Loucy (cell line): ENCODE data around the gene KLF2.
"Not testable (repeated sequence)": the region's sequence is repeated elsewhere in the genome, so short reads cannot be mapped to it uniquely, and the experiment has no call there.

Source experiments
- H2AFZ ChIP-seq: fragments of 200-600 bp; sonication (generic); 2 replicates; pipeline ENCODE4 v1.6.0; 2016; ENCODE audit warnings: antibody characterized with exemption, mild to moderate bottlenecking, low read length, moderate library complexity
- H3F3A ChIP-seq: fragments of 200-600 bp; 2 replicates; pipeline ENCODE4 v1.6.0; 2016; ENCODE audit warnings: antibody characterized with exemption, low read depth, mild to moderate bottlenecking
- H3K27me3 ChIP-seq: fragments of 200-600 bp; sonication (generic); 2 replicates; pipeline ENCODE4 v1.6.1; 2014; ENCODE audit warnings: low read length, mild to moderate bottlenecking; ENCODE audit not compliant: insufficient read depth, poor library complexity, severe bottlenecking
- H3K36me3 ChIP-seq: fragments of 200-600 bp; sonication (generic); 2 replicates; pipeline ENCODE4 v1.6.1; 2016; ENCODE audit warnings: low read length; ENCODE audit not compliant: insufficient read depth
- H3K4me1 ChIP-seq: fragments of 200-600 bp; sonication (generic); 2 replicates; pipeline ENCODE4 v1.5.1; 2014; ENCODE audit warnings: low read length, mild to moderate bottlenecking; ENCODE audit not compliant: insufficient read depth, poor library complexity, severe bottlenecking
- H3K4me2 ChIP-seq: fragments of 200-600 bp; sonication (generic); 2 replicates; pipeline ENCODE4 v1.6.0; 2014; ENCODE audit warnings: antibody characterized with exemption, low read length, low read depth, mild to moderate bottlenecking; ENCODE audit not compliant: poor library complexity, severe bottlenecking
- H3K4me3 ChIP-seq: fragments of 200-600 bp; sonication (generic); 2 replicates; pipeline ENCODE4 v1.5.1; 2014; ENCODE audit warnings: low read length, mild to moderate bottlenecking, mixed read lengths; ENCODE audit not compliant: poor library complexity, severe bottlenecking
- H3K79me2 ChIP-seq: fragments of 200-600 bp; sonication (generic); 2 replicates; pipeline ENCODE4 v1.6.1; 2014; ENCODE audit warnings: low read length; ENCODE audit not compliant: insufficient read depth
- H3K9ac ChIP-seq: fragments of 200-600 bp; sonication (generic); 2 replicates; pipeline ENCODE4 v1.6.0; 2014; ENCODE audit warnings: mild to moderate bottlenecking, low read depth, low read length, moderate library complexity; ENCODE audit not compliant: poor library complexity, severe bottlenecking
- H3K9me2 ChIP-seq: fragments of 200-600 bp; sonication (generic); replicated peaks from 2 replicates; pipeline ENCODE4 v1.6.1; 2016; ENCODE audit warnings: low read depth, low read length, mixed read lengths
- H3K9me3 ChIP-seq: fragments of 200-600 bp; sonication (generic); 2 replicates; pipeline ENCODE4 v1.6.1; 2014; ENCODE audit warnings: mild to moderate bottlenecking, antibody characterized with exemption, low read length, low read depth; ENCODE audit not compliant: insufficient read depth
- H4K20me1 ChIP-seq: fragments of 200-600 bp; sonication (generic); 2 replicates; pipeline ENCODE4 v1.6.0; 2014; ENCODE audit warnings: antibody characterized with exemption, low read length, mild to moderate bottlenecking; ENCODE audit not compliant: insufficient read depth, poor library complexity, severe bottlenecking
- CTCF ChIP-seq: fragments of 200-600 bp; sonication (generic); conservative IDR thresholded peaks from 2 replicates; pipeline ENCODE4 v1.5.1; 2014; ENCODE audit warnings: mild to moderate bottlenecking, antibody characterized with exemption, low read length
- EZH2phosphoT487 ChIP-seq: fragments of 200-600 bp; IDR thresholded peaks from 2 replicates; pipeline ENCODE4 v1.6.1; 2018; ENCODE audit warnings: antibody characterized with exemption, mild to moderate bottlenecking, moderate library complexity, borderline replicate concordance

The KLF2 gene

DNA sequence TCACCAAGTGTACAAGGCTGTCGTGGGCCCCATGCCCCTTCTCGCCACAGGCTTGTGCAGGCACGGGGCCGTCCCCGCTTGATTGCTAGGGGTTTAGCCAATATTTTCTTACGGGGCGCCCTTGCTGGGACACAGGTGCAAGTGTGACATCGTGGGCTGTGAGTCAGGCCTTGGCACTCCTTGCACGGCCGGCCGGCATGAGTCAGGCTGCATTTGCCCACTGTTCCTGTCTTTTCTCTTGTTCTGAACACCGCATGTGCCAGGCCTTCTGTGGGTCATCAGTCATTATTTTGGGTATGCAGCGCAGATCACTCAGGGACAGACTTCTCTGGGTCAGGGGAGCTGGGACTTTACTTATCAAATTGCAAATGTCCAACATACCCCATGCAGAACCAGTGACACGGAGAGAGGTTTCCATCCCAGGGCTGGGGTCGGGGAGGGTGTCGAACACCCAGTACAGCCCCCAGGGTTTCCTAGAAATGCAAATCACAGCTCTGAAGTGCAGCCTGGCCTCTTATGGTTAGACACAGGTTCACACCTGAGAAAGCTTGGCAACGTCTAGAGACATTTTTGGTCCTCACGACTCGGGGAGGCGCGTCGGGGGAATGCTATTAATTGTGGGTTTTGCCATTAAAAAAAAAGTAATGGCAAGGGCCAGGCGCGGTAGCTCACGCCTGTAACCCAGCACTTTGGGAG is 22.5 kb upstream of the KLF2 start:
- Histone ChIP-seq H3K9me2 (no peaks in the 10 kb centered on the region), H3K9me3 (no peaks in the 10 kb centered on the region), H3K36me3 (no peaks in the 10 kb centered on the region), H3F3A (no peaks in the 10 kb centered on the region), H3K4me2 (no peak overlapping the region), H3K9ac (no peak overlapping the region), H3K79me2 (no peaks in the 10 kb centered on the region), H3K4me3 (no peak overlapping the region), H4K20me1 (no peaks in the 10 kb centered on the region), H3K27me3 (no peaks in the 10 kb centered on the region), H3K4me1 (no peaks in the 10 kb centered on the region), H2AFZ (no peak overlapping the region)
- TF ChIP-seq EZH2phosphoT487 (no peak), CTCF (no peak)

DNA sequence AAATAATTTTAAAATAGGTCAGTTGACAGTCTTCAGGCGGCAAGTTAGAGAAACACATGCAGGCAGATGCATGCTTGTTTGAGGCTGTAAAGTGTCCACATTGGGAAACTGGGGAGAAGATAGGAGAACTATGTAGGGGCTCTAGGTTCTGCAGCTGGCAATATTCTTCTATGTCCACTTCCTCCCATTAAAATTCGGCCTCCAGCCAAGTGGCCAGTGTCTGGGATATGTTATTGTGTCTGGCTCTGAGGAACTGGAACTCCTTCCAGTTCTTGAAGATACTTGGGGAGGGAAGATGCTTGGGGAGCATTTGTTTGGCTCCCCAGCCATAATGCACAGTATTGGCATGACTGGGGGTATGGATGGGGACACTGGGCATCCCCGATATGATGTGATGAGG is 20.9 kb upstream of the KLF2 start:
- Histone ChIP-seq H3K4me2 (no peak overlapping the region), H3K9ac (no peak overlapping the region), H2AFZ (no peak overlapping the region), H3K4me3 (no peak overlapping the region), H4K20me1 (no peaks in the 10 kb centered on the region), H3K36me3 (no peaks in the 10 kb centered on the region), H3K79me2 (no peaks in the 10 kb centered on the region), H3K4me1 (no peaks in the 10 kb centered on the region), H3K9me2 (no peaks in the 10 kb centered on the region), H3F3A (no peaks in the 10 kb centered on the region), H3K9me3 (no peaks in the 10 kb centered on the region), H3K27me3 (no peaks in the 10 kb centered on the region)
- TF ChIP-seq CTCF = no peak
- no peak for TF ChIP-seq EZH2phosphoT487

- H3K9ac ChIP-seq, H2AFZ ChIP-seq, H3K9me2 ChIP-seq, H3K4me2 ChIP-seq, H3F3A ChIP-seq, H3K36me3 ChIP-seq, H3K4me3 ChIP-seq, H3K27me3 ChIP-seq, H3K79me2 ChIP-seq, H3K4me1 ChIP-seq, H3K9me3 ChIP-seq, H4K20me1 ChIP-seq: not testable (repeated sequence)
Observed at GRCh38 chr19:16304511-16304910, 20.1 kb upstream of the KLF2 start.

DNA sequence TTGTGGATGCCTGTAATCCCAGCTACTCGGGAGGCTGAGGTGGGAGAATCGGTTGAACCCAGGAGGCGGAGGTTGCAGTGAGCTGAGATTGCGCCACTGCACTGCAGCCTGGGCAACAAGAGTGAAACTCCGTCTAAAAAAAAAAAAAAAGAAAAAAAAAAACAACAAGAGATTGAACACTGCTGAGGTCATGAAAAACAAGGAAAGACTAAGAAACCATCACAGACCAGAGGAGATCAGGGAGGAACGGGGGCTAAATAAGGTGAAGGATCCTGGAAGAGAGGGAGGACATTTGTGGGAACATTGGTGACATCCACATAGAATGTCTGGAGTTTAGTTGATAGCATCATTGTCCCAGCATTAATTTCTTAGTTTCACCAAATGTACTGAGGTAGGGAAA is 19.6 kb upstream of the KLF2 start:
- H2AFZ ChIP-seq, H3K9me3 ChIP-seq, H3K4me1 ChIP-seq, H3K36me3 ChIP-seq, H3K79me2 ChIP-seq, H3K4me2 ChIP-seq, H3K9me2 ChIP-seq, H3K27me3 ChIP-seq, H4K20me1 ChIP-seq, H3K4me3 ChIP-seq, H3F3A ChIP-seq, H3K9ac ChIP-seq: not testable (repeated sequence)
